HEK293T (cell line): ENCODE data around the gene ELF3.

ENCODE experiments used
- ARNT ChIP-seq: fragments of 450-650 bp; IDR thresholded peaks from 2 replicates; pipeline ENCODE4 v1.6.1; 2017; ENCODE audit warnings: mild to moderate bottlenecking
- BHLHE40 ChIP-seq: fragments of 450-650 bp; IDR thresholded peaks from 2 replicates; pipeline ENCODE4 v1.6.1; 2016; ENCODE audit warnings: mild to moderate bottlenecking, moderate library complexity, borderline replicate concordance
- ELF4 ChIP-seq: fragments of 450-650 bp; IDR thresholded peaks from 2 replicates; pipeline ENCODE4 v1.6.1; 2017; ENCODE audit warnings: antibody characterized with exemption
- L3MBTL2 ChIP-seq: fragments of 450-650 bp; conservative IDR thresholded peaks from 2 replicates; pipeline ENCODE4 v1.6.1; 2016; ENCODE audit warnings: mild to moderate bottlenecking
- SP1 ChIP-seq: fragments of 450-650 bp; IDR thresholded peaks from 2 replicates; pipeline ENCODE4 v1.6.1; 2017
- SUZ12 ChIP-seq: fragments of 450-650 bp; IDR thresholded peaks from 2 replicates; pipeline ENCODE4 v1.6.1; 2016; ENCODE audit warnings: mild to moderate bottlenecking

GRCh38 chr1:202049129-202049528 lies 38.7 kb downstream of the ELF3 start:
- TF ChIP-seq ELF4: no peak
- TF ChIP-seq SUZ12: no peak
- no peak for TF ChIP-seq BHLHE40
- TF ChIP-seq L3MBTL2: no peak
- TF ChIP-seq ARNT: no peak
- TF ChIP-seq SP1: no peak
